Activated CD4-positive, alpha-beta T cell treated with anti-CD3 and anti-CD28 coated beads for 48 hours (primary cell): ENCODE results near the gene LRCOL1.

Experiments
- DNase-seq: peaks from one replicate; pipeline ENCODE4 v3.0.0-alpha.2; 2020

Gene LRCOL1

GRCh38 chr12:132562489-132563021 is 47.8 kb downstream of the LRCOL1 start:
- no peak for DNase-seq

GRCh38 chr12:132561427-132562156 is 48.8 kb downstream of the LRCOL1 start:
- DNase-seq: peak; percentile 49

GRCh38 chr12:132560614-132561426 is 49.6 kb downstream of the LRCOL1 start:
- DNase-seq: peak; percentile 88

- DNase-seq: peak; percentile 37
These were observed 50.1 kb downstream of the LRCOL1 start for GRCh38 chr12:132560364-132560613.

- peak; percentile 49 for DNase-seq
These were observed 50.6 kb downstream of the LRCOL1 start for GRCh38 chr12:132559652-132560363.

GRCh38 chr12:132558861-132559623 is 51.3 kb downstream of the LRCOL1 start:
- DNase-seq: peak; percentile 21

- DNase-seq: peak; percentile 22
These were observed 52.1 kb downstream of the LRCOL1 start for GRCh38 chr12:132558042-132558856.

GRCh38 chr12:132557291-132558015 is 52.9 kb downstream of the LRCOL1 start:
- no peak for DNase-seq

GRCh38 chr12:132556801-132557200 is 53.6 kb downstream of the LRCOL1 start:
- DNase-seq: no peak

GRCh38 chr12:132556216-132556615 is 54.2 kb downstream of the LRCOL1 start:
- DNase-seq: no peak

GRCh38 chr12:132555686-132556085 is 54.7 kb downstream of the LRCOL1 start:
- no peak for DNase-seq

GRCh38 chr12:132554845-132555630 is 55.3 kb downstream of the LRCOL1 start:
- peak; percentile 50 for DNase-seq
